HCT116 (cell line): ENCODE measurements around the gene MAVS. TPM values are rescaled to one million over a fixed set of nuclear protein-coding genes. Genes with fewer than 3 reads are reported as not detected.

Experiments used
- CBX3 ChIP-seq: IDR thresholded peaks from 2 replicates; pipeline ENCODE4 v1.6.1; 2012; ENCODE audit warnings: low read depth
- CEBPB ChIP-seq: IDR thresholded peaks from 2 replicates; pipeline ENCODE4 v1.6.1; 2012; ENCODE audit warnings: low read depth
- EGR1 ChIP-seq: IDR thresholded peaks from 2 replicates; pipeline ENCODE4 v1.6.1; 2012; ENCODE audit warnings: low read depth
- ELF1 ChIP-seq: IDR thresholded peaks from 2 replicates; pipeline ENCODE4 v1.6.1; 2012; ENCODE audit warnings: low read depth, borderline replicate concordance
- EZH2 ChIP-seq: fragments of 200-600 bp; sonication (generic); IDR thresholded peaks from 2 replicates; pipeline ENCODE4 v1.6.1; 2017; ENCODE audit warnings: antibody characterized with exemption, mixed run types
- EZH2phosphoT487 ChIP-seq: fragments of 200-600 bp; IDR thresholded peaks from 2 replicates; pipeline ENCODE4 v1.6.1; 2018; ENCODE audit warnings: antibody characterized with exemption, borderline replicate concordance
- FOSL1 ChIP-seq: IDR thresholded peaks from 2 replicates; pipeline ENCODE4 v1.6.1; 2012; ENCODE audit warnings: low read depth
- POLR2A ChIP-seq: IDR thresholded peaks from 2 replicates; pipeline ENCODE4 v1.7.0; 2011; ENCODE audit warnings: borderline replicate concordance; ENCODE audit not compliant: insufficient read depth, insufficient read length; ENCODE audit errors: extremely low read depth
- POLR2AphosphoS5 ChIP-seq: IDR thresholded peaks from 2 replicates; pipeline ENCODE4 v1.6.1; 2011; ENCODE audit warnings: mild to moderate bottlenecking, low read depth, low read length, moderate library complexity
- RAD21 ChIP-seq: IDR thresholded peaks from 2 replicates; pipeline ENCODE4 v1.6.1; 2012; ENCODE audit warnings: low read depth, mild to moderate bottlenecking
- SIN3A ChIP-seq: IDR thresholded peaks from 2 replicates; pipeline ENCODE4 v1.6.1; 2012; ENCODE audit warnings: low read depth
- ZNF274 ChIP-seq: fragments of 200-500 bp; sonication (Bioruptor generic); IDR thresholded peaks from 2 replicates; pipeline ENCODE4 v1.6.1; 2014; ENCODE audit warnings: mild to moderate bottlenecking, low read depth, low read length, inconsistent platforms
- total RNA-seq: library from RNA; stranded (reverse); gene quantifications from one replicate; pipeline ENCODE4 v1.2.1, GENCODE V29; 2021; ENCODE audit not compliant: unreplicated experiment
- TF ChIP-seq, protein P1 (sequence below): IDR thresholded peaks from 2 replicates; pipeline ENCODE4 v1.6.1; 2011; ENCODE audit warnings: mild to moderate bottlenecking, low read length, moderate library complexity; ENCODE audit not compliant: insufficient replicate concordance; ENCODE audit errors: extremely low read depth
- TF ChIP-seq, protein P2 (sequence below), 3 experiments: fragments of 200-600 bp in 1 of 3; sonication (generic) in 1 of 3; IDR thresholded peaks in 2 of 3; conservative IDR thresholded peaks in 1 of 3; 2 replicates each; pipeline ENCODE4 v1.5.1; 2012 to 2017; ENCODE audit warnings: low read depth in 2 of 3, low read length in 2 of 3, antibody characterized with exemption in 1 of 3, borderline replicate concordance in 1 of 3, control low read depth in 1 of 3, mild to moderate bottlenecking in 1 of 3, mixed read lengths in 1 of 3, mixed run types in 1 of 3, moderate library complexity in 1 of 3; ENCODE audit not compliant: insufficient read depth in 1 of 3
- TF ChIP-seq, protein P3 (sequence below): IDR thresholded peaks from 2 replicates; pipeline ENCODE4 v1.6.1; 2012

The MAVS gene
- total RNA-seq, 1 experiment from 2014 or later, result 60.1 TPM

DNA sequence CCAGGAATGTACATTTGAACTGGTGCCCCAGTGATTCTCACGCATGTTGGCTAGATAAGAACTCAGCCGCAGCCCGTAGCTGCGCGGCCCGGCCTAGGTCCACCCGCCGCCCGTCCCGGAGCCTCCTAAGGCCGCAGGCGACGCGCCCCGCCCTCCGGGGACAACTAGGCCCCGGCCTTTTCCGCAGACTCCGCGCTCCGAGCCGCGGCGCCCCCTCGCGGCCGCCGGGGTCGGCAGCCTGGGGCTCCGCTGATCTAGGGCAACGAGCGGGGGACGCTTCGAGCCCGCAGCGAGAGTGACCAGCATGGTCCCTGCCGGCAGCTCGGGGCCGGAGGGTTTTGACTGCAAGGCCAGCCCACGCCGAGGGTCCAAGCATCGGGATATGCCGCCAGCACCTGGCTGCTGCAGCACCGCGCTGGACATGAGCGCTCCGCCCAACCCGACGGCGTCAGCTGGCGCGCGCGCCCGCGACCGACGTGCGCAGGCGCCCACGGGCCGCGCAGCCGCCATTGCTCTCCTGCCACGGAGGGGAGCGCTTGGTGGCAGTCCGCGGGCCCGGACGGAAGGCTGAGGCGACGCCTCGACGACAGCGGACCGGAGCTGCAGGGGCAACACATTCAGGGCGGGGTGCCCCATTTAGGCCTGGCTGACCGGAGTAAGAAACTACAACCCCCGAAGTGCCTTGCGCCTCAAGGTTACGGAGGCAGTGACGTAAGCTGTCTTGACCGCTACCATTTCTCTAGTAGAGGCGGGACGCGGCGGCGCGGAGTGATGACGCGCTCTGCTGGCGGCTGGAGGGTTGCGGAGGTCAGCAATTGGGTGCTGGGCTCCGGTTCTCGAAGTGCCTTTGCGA, 26.4 kb upstream of the MAVS start, which contains the start of gene AP5S1 (continued):
- TF ChIP-seq, protein P1, sequence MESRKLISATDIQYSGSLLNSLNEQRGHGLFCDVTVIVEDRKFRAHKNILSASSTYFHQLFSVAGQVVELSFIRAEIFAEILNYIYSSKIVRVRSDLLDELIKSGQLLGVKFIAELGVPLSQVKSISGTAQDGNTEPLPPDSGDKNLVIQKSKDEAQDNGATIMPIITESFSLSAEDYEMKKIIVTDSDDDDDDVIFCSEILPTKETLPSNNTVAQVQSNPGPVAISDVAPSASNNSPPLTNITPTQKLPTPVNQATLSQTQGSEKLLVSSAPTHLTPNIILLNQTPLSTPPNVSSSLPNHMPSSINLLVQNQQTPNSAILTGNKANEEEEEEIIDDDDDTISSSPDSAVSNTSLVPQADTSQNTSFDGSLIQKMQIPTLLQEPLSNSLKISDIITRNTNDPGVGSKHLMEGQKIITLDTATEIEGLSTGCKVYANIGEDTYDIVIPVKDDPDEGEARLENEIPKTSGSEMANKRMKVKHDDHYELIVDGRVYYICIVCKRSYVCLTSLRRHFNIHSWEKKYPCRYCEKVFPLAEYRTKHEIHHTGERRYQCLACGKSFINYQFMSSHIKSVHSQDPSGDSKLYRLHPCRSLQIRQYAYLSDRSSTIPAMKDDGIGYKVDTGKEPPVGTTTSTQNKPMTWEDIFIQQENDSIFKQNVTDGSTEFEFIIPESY, result peak; percentile 18
- no peak for TF ChIP-seq EZH2phosphoT487
- no peak for TF ChIP-seq FOSL1
- no peak for TF ChIP-seq EGR1
- TF ChIP-seq, protein P2, sequence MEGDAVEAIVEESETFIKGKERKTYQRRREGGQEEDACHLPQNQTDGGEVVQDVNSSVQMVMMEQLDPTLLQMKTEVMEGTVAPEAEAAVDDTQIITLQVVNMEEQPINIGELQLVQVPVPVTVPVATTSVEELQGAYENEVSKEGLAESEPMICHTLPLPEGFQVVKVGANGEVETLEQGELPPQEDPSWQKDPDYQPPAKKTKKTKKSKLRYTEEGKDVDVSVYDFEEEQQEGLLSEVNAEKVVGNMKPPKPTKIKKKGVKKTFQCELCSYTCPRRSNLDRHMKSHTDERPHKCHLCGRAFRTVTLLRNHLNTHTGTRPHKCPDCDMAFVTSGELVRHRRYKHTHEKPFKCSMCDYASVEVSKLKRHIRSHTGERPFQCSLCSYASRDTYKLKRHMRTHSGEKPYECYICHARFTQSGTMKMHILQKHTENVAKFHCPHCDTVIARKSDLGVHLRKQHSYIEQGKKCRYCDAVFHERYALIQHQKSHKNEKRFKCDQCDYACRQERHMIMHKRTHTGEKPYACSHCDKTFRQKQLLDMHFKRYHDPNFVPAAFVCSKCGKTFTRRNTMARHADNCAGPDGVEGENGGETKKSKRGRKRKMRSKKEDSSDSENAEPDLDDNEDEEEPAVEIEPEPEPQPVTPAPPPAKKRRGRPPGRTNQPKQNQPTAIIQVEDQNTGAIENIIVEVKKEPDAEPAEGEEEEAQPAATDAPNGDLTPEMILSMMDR (IDR thresholded peaks at IDR 0.05 in 2 of 3, conservative IDR thresholded peaks at IDR 0.05 in 1 of 3; ENCODE audit: borderline replicate concordance in 1 of 3, insufficient read depth in 1 of 3, low read depth in 2 of 3, low read length in 2 of 3), result peak in 2 of 3 experiments; percentile 91 to 98; a peak in 4 of 6 replicates
- TF ChIP-seq ELF1, result no peak
- no peak for TF ChIP-seq ZNF274
- peak; percentile 38 for TF ChIP-seq POLR2A
- TF ChIP-seq, protein P3, sequence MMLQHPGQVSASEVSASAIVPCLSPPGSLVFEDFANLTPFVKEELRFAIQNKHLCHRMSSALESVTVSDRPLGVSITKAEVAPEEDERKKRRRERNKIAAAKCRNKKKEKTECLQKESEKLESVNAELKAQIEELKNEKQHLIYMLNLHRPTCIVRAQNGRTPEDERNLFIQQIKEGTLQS, result no peak
- no peak for TF ChIP-seq EZH2
- no peak for TF ChIP-seq SIN3A
- TF ChIP-seq CBX3, result no peak
- peak; percentile 79 for TF ChIP-seq POLR2AphosphoS5
- no peak for TF ChIP-seq CEBPB
- no peak for TF ChIP-seq RAD21
